Measurements from ENCODE around the gene NEFH.

The NEFH gene

DNA sequence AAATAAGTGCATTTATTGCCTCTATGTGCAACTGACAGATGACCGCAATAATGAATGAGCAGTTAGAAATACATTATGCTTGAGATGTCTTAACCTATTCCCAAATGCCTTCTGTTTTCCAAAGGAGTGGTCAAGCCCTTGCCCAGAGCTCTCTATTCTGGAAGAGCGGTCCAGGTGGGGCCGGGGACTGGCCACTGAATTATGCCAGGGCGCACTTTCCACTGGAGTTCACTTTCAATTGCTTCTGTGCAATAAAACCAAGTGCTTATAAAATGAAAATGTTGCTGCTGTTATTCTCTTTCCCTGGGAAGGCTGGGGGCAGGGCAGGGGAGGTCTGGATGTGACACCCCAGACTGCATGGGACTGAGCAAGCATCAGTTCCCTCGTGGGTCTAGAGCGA, 11.0 kb downstream of the NEFH start:
- no peak for TF ChIP-seq CTCF (IDR thresholded peaks at IDR 0.05; ENCODE audit: low read length, missing control alignments)
- no peak for DNase-seq (ENCODE audit: low read depth)
- no peak overlapping the region for H3K4me3 ChIP-seq (replicated peaks; ENCODE audit: low read depth, low read length)

- DNase-seq (ENCODE audit: low read depth), result no peak
- H3K4me3 ChIP-seq (replicated peaks; ENCODE audit: low read depth, low read length), result no peak overlapping the region
- TF ChIP-seq CTCF (IDR thresholded peaks at IDR 0.05; ENCODE audit: low read length, missing control alignments), result no peak
Observed at GRCh38 chr22:29493636-29494035, 13.6 kb downstream of the NEFH start.

GRCh38 chr22:29499852-29500251, 19.8 kb downstream of the NEFH start:
- TF ChIP-seq CTCF (IDR thresholded peaks at IDR 0.05; ENCODE audit: low read length, missing control alignments), result no peak
- DNase-seq (ENCODE audit: low read depth), result no peak
- no peak overlapping the region for H3K4me3 ChIP-seq (replicated peaks; ENCODE audit: low read depth, low read length)

GRCh38 chr22:29503811-29504372, 23.9 kb downstream of the NEFH start:
- DNase-seq (ENCODE audit: low read depth), result peak; percentile 83
- no peak for TF ChIP-seq CTCF (IDR thresholded peaks at IDR 0.05; ENCODE audit: low read length, missing control alignments)
- no peak overlapping the region for H3K4me3 ChIP-seq (replicated peaks; ENCODE audit: low read depth, low read length)

DNA sequence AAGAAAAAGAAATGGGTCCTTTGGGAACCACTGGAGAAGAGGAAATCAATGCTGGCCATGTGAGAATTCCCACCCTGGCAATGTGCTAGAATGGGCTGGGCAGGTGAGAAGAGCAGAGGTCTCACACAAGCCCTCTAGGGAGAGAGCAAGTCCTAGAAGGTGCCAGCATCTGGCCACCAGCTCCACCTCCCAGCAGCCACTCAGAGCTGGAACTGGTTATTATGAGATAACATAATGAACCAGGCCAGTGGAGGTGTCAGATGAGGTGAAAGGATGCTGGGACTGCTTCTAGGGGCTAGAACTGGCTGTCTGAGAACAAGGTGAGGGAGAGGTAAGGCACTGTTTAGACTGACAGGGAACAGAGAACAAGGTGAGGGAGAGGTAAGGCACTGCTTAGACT, 29.3 kb downstream of the NEFH start:
- H3K4me3 ChIP-seq (replicated peaks; ENCODE audit: low read depth, low read length), result no peak overlapping the region
- no peak for DNase-seq (ENCODE audit: low read depth)
- no peak for TF ChIP-seq CTCF (IDR thresholded peaks at IDR 0.05; ENCODE audit: low read length, missing control alignments)

GRCh38 chr22:29509815-29510214, 29.8 kb downstream of the NEFH start:
- TF ChIP-seq CTCF (IDR thresholded peaks at IDR 0.05; ENCODE audit: low read length, missing control alignments), result no peak
- no peak overlapping the region for H3K4me3 ChIP-seq (replicated peaks; ENCODE audit: low read depth, low read length)
- DNase-seq (ENCODE audit: low read depth), result no peak

DNA sequence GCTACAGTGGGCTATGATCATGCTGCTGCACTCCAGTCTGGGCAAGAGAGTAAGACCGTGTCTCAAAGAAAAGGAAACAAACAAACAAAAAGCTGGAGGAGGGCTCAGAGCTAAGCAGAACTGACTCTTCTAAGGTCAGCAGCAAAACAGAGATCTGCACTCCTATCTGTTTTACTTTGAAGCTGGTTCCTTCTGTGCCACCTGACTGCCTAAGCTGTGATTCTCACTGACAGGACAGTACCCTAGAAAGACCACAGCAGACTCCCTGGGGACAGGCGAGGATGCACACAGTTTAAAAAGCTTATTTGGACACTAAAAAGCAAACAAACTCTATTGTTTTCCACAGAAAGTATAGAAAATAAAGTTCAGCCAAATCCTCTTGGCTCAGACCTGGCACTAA, 30.5 kb downstream of the NEFH start:
- no peak for TF ChIP-seq CTCF (IDR thresholded peaks at IDR 0.05; ENCODE audit: low read length, missing control alignments)
- no peak overlapping the region for H3K4me3 ChIP-seq (replicated peaks; ENCODE audit: low read depth, low read length)
- no peak for DNase-seq (ENCODE audit: low read depth)

All from fibroblast of pulmonary artery (primary cell).